ENCODE measurements around the gene ZNF536.

ZNF536 gene

GRCh38 chr19:30522341-30522740, 150.2 kb downstream of the ZNF536 start:
- DNase-seq (ENCODE audit: low read depth, low spot score) = no peak
- in situ Hi-C loops (cut with HindIII; ENCODE audit: low sequenced_read_pairs) = no loop called here
- no peak overlapping the region for H3K4me3 ChIP-seq (ENCODE audit: low read depth, low read length)
- no peak for TF ChIP-seq CTCF (IDR thresholded peaks at IDR 0.05; ENCODE audit: low read depth, low read length)

- no peak for TF ChIP-seq CTCF (IDR thresholded peaks at IDR 0.05; ENCODE audit: low read depth, low read length)
- no peak for DNase-seq (ENCODE audit: low read depth, low spot score)
- in situ Hi-C loops (cut with HindIII; ENCODE audit: low sequenced_read_pairs) = no loop called here
Measured at GRCh38 chr19:30523791-30524190, 151.6 kb downstream of the ZNF536 start.

DNA sequence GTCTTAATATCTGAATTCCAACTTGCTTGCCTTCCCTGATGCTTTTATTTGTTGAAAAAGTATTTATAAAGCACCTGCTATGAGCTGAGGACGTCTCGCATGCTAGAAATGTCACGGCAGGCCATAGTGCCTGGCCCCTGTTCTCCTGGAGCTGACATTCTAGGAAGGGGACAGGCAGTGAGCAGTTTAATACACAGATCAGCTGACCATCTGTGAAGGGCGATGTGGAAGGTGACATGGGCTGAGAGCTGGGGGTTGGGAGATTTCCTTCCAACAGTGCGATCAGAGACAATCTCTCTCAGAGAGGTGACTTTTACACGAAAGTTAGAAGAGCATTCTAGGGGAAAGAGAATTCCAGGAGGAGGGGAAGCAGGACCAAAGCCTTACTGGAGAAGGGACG, 153.2 kb downstream of the ZNF536 start:
- TF ChIP-seq CTCF (IDR thresholded peaks at IDR 0.05; ENCODE audit: low read depth, low read length) = no peak
- no peak overlapping the region for H3K4me3 ChIP-seq (ENCODE audit: low read depth, low read length)
- in situ Hi-C loops (cut with HindIII; ENCODE audit: low sequenced_read_pairs) = no loop called here
- DNase-seq (ENCODE audit: low read depth, low spot score) = no peak

More at GRCh38 chr19:30523791-30524190, 151.6 kb downstream of the ZNF536 start:
- no peak overlapping the region for H3K4me3 ChIP-seq (ENCODE audit: low read depth, low read length)

DNA sequence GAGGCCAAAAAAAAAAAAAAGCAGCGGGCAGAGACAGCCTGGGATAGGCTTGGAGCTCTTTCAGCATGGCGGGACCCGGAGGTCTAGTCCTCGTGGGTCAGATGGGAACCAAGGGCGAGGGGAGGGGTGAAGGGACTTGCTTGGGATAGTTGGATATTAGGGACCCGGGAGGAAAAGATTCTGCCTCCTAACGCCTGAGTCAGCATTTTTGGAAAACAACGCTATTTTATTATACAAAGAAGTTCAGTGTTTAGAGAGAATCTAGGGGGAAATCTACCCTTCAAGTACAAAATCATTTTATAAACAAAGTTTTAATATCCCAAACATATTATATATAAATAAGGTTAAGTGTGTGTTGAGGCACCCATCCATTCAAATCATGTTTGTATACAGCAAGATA, 156.7 kb downstream of the ZNF536 start:
- no peak for DNase-seq (ENCODE audit: low read depth, low spot score)
- no peak overlapping the region for H3K4me3 ChIP-seq (ENCODE audit: low read depth, low read length)
- in situ Hi-C loops (cut with HindIII; ENCODE audit: low sequenced_read_pairs) = no loop called here
- no peak for TF ChIP-seq CTCF (IDR thresholded peaks at IDR 0.05; ENCODE audit: low read depth, low read length)

- in situ Hi-C loops (cut with HindIII; ENCODE audit: low sequenced_read_pairs) = no loop called here
- no peak for TF ChIP-seq CTCF (IDR thresholded peaks at IDR 0.05; ENCODE audit: low read depth, low read length)
- H3K4me3 ChIP-seq (ENCODE audit: low read depth, low read length) = no peak overlapping the region
- DNase-seq (ENCODE audit: low read depth, low spot score) = no peak
Measured at GRCh38 chr19:30529876-30530275, 157.7 kb downstream of the ZNF536 start.

DNA sequence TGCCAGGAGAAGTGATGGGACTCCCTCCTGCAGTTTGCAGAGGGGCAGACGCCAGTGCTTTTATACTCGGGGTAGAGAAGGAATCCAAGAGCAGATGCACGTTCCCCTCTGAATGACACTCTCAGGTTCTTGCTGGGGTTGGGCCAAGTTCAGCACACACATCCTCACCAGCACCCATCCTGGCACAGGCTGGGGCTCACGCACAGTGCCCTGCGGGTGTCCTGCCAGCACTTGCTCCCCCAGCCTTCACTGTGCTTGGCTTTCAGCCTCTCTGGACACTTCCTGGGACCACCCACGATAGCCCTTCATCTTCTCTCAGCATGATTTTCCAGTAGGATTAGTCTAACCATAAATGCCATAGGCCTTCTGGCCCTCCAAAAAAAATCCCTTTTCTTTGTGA, 158.6 kb downstream of the ZNF536 start:
- in situ Hi-C loops (cut with HindIII; ENCODE audit: low sequenced_read_pairs) = no loop called here
- H3K4me3 ChIP-seq (ENCODE audit: low read depth, low read length) = no peak overlapping the region
- no peak for TF ChIP-seq CTCF (IDR thresholded peaks at IDR 0.05; ENCODE audit: low read depth, low read length)
- no peak for DNase-seq (ENCODE audit: low read depth, low spot score)

- TF ChIP-seq CTCF (IDR thresholded peaks at IDR 0.05; ENCODE audit: low read depth, low read length) = no peak
- no peak for DNase-seq (ENCODE audit: low read depth, low spot score)
- no peak overlapping the region for H3K4me3 ChIP-seq (ENCODE audit: low read depth, low read length)
- in situ Hi-C loops (cut with HindIII; ENCODE audit: low sequenced_read_pairs) = no loop called here
Measured at GRCh38 chr19:30535011-30535410, 162.8 kb downstream of the ZNF536 start.
